ENCODE results near the gene SDHA.
"Not testable (repeated sequence)": the region's sequence is repeated elsewhere in the genome, so short reads cannot be mapped to it uniquely, and the experiment has no call there.

SDHA gene

GRCh38 chr5:300691-301435 lies 82.7 kb downstream of the SDHA start:
- DNase-seq (ENCODE audit: low spot score), result not testable (repeated sequence)

- DNase-seq (ENCODE audit: low spot score), result not testable (repeated sequence)
These were observed 84.3 kb downstream of the SDHA start for GRCh38 chr5:302416-302815.

- no peak for DNase-seq (ENCODE audit: low spot score)
These were observed 84.8 kb downstream of the SDHA start for GRCh38 chr5:302966-303365.

GRCh38 chr5:303741-304140 lies 85.6 kb downstream of the SDHA start:
- not testable (repeated sequence) for DNase-seq (ENCODE audit: low spot score)

GRCh38 chr5:305050-305449 lies 86.9 kb downstream of the SDHA start:
- no peak for DNase-seq (ENCODE audit: low spot score)

GRCh38 chr5:305459-305858 lies 87.3 kb downstream of the SDHA start:
- DNase-seq (ENCODE audit: low spot score), result no peak

GRCh38 chr5:306011-306805 lies 88.1 kb downstream of the SDHA start:
- DNase-seq (ENCODE audit: low spot score), result no peak
